Measurements from ENCODE around the gene MFSD12.
"Not testable (repeated sequence)": the region's sequence is repeated elsewhere in the genome, so short reads cannot be mapped to it uniquely, and the experiment has no call there.

The MFSD12 gene

GRCh38 chr19:3584036-3584802, 26.8 kb upstream of the MFSD12 start:
- not testable (repeated sequence) for DNase-seq (ENCODE audit: low spot score)

DNA sequence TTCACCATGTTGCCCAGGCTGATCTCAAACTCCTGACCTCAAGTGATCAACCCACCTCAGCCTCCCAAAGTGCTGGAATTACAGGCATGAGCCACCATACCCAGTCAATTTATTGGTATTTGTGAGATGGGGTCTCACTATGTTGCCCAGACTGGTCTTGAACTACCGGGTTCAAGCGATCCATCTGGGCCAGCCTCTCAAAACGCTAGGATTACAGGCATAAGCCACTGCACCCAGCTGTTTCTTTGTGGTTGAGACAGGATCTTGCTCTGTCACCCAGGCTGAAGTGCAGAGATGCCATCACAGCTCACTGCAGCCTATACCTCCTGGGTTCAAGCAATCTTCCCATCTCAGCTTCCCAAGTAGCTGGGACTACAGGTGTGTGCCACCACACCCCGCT, 24.4 kb upstream of the MFSD12 start:
- not testable (repeated sequence) for DNase-seq (ENCODE audit: low spot score)

DNA sequence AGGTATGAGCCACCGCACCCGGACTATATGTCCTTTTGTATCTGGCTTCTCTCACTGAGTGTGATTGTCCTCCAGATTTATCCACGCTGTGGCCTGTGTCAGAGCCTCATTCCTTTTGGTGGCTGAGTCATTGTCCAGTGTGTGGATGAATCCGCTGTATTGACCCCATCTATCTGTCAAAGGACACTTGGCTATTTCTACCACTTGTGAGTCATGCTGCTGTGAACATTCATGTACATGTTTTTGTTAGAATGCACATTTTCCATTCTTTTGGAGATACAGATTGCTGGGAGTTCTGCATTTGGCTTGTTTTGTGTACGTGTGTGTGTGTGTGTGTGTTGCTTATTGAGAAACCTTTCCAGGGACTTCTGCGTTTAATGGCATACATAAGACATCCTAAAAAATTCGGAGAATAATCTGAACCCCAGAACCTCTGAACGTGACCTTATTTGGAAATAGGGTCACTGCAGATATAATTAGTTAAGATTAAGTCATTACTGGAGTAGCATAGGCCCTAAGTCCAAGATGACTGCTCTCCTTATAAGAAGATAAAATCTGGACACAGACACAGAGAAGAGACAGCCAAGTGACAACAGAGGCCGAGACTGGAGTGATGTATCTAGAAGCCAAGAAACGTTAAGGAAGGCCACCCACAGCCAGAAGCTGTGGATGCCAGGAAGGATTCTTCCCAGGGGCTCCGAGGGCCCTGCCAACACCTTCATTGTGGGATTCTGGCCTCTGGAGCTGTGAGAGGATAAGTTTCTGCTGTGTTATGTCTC, 23.0 kb upstream of the MFSD12 start:
- no peak for DNase-seq (ENCODE audit: low spot score)

GRCh38 chr19:3578390-3578789, 21.0 kb upstream of the MFSD12 start:
- DNase-seq (ENCODE audit: low spot score), result no peak

- no peak for DNase-seq (ENCODE audit: low spot score)
These were observed 20.4 kb upstream of the MFSD12 start for GRCh38 chr19:3577723-3578344.

GRCh38 chr19:3576696-3577443, 19.5 kb upstream of the MFSD12 start:
- DNase-seq (ENCODE audit: low spot score), result no peak

GRCh38 chr19:3575949-3576673, 18.7 kb upstream of the MFSD12 start:
- DNase-seq (ENCODE audit: low spot score), result no peak

DNA sequence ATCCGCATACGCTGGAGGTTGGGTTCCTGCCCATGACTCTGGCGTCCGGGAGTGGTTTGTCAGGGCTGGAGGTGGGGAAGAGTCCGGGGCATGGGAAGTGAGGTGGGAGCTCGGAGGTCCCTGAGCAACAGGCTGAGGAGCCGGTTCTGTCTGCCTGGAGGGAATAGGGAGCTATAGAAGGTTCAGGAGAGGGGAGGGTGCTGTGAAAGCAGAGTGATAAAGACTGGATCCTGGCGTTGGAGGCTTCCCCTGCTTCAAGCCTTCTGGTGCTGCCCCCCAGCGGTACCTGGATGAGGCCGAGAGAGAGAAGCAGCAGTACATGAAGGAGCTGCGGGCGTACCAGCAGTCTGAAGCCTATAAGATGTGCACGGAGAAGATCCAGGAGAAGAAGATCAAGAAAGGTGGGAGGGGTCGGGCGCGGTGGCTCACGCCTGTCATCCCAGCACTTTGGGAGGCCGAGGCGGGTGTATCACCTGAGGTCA, 17.9 kb upstream of the MFSD12 start:
- DNase-seq (ENCODE audit: low spot score), result peak; percentile 75

GRCh38 chr19:3573858-3574637, 16.7 kb upstream of the MFSD12 start:
- DNase-seq (ENCODE audit: low spot score), result peak; percentile 98

- no peak for DNase-seq (ENCODE audit: low spot score)
These were observed 15.9 kb upstream of the MFSD12 start for GRCh38 chr19:3573162-3573857.

DNA sequence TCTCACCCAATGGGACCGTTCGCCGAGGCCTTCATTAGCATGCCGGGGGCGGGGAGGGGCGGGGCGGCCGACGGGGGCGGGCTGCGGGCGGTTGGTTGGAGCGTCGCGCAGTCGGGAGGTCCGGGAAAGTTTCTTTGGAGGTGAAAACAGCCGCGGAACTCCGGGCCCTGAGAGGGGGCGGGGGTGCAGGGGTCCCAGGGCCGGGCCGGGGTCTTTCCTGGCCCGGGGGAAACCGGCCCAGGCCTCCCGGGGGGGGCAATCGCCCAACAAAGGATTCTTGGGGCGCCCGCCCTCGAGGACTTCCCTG, 15.4 kb upstream of the MFSD12 start, which contains the start of gene HMG20B:
Gene HMG20B, plus strand, starts transcription at position 90 of the 307 bp plus-strand sequence. CDS start 366 bp downstream, outside the sequence.
- DNase-seq (ENCODE audit: low spot score), result no peak

GRCh38 chr19:3572132-3572854, 14.9 kb upstream of the MFSD12 start:
- DNase-seq (ENCODE audit: low spot score), result peak; percentile 99

- DNase-seq (ENCODE audit: low spot score), result no peak
These were observed 13.2 kb upstream of the MFSD12 start for GRCh38 chr19:3570606-3571011.

DNA sequence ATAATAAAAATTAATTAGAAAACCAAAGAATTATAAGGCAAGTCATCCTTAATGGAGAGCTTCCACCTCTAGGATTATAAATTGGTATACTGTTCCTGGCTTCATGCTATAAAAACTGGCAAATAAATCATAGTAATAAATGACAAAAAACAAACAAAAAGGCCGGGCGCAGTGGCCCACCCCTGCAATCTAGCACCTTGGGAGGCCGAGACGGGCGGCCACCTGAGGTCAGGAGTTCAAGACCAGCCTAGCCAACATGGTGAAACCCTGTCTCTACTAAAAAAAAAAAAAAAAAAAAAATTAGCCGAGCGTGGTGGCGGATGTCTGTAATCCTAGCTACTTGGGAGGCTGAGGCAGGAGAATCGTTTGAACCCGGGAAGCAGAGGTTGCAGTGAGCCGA, 12.7 kb upstream of the MFSD12 start:
- DNase-seq (ENCODE audit: low spot score), result not testable (repeated sequence)

- no peak for DNase-seq (ENCODE audit: low spot score)
These were observed 7.8 kb upstream of the MFSD12 start for GRCh38 chr19:3565139-3565538.

DNA sequence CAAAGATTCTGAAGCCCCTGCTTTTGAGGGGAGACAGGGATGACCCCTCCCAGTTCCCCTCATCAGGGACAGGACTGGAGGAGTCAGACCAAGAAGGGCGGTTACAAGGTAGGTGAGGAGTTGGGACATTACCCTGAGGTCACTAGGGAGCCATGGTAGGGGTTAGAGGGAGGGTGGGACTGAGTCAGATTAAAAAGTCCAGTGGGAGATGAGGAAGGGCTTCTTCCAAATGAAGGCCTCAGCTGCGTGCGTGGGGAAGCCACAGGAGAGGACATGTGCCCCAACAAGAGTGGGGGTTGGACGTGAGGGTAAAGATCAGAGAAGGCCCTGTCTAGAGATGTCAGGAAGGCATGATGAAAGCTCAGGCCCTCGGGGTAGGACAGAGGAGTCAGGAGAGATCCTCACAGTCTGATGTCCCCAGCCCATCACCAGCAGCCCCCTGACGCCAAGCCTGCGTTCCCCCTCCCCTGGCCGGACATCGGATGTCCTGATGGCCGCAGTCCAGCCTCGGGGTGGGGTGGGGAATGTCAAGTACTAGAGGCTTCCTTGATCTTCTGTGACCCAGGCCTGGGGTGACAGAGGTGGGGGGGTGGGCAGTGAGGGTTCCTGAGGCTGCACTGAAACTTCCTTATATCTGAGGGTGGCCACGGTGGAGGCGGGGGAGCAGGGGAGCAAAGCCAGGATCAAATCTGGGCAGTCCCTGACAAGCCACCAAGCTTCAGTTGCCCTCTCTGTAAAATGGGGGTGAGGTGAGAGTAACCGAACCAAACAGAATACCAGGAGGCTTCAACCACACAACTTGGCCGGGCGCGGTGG, 6.5 kb upstream of the MFSD12 start:
- no peak for DNase-seq (ENCODE audit: low spot score)

DNA sequence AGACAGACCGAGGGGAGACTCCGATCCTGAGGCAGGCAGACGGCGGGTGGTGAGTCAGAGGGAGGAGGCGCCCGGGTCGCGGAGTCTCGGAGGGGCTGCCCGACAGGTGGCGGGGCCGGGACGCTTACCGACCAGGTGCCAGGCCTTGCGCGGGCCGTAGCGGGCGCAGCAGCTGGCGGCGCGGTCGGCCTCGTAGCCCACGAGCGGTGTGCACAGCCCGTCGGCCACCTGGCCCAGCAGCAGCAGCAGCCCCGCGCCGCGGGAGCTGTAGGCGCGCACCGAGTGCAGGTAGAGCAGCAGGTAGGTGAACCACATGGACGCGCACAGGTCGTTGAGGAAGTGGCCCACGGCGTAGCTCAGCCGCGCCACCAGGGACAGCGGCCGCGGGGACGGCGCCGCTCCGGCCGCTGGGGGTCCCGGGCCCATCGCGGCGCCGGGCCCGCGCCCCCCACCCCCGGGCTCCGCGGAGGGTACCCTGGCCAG, 367 bp downstream of the MFSD12 start:
- DNase-seq (ENCODE audit: low spot score), result peak; percentile 75

GRCh38 chr19:3556423-3556977, 886 bp downstream of the MFSD12 start:
- peak; percentile 20 for DNase-seq (ENCODE audit: low spot score)
